ENCODE measurements around the gene STXBP4.
A peak's percentile ranks its signal among the peaks of the same experiment; 100 is the strongest.

Gene STXBP4

GRCh38 chr17:54968262-54968987, at the start of gene STXBP4, which contains the start of gene COX11:
Gene STXBP4, plus strand, starts transcription at chr17:54968765. Its CDS starts 17,455 bp downstream, at chr17:54986220.
Gene COX11, minus strand, starts transcription at chr17:54968654. Its CDS starts 8 bp downstream, at chr17:54968646.
- TF ChIP-seq, protein P1, sequence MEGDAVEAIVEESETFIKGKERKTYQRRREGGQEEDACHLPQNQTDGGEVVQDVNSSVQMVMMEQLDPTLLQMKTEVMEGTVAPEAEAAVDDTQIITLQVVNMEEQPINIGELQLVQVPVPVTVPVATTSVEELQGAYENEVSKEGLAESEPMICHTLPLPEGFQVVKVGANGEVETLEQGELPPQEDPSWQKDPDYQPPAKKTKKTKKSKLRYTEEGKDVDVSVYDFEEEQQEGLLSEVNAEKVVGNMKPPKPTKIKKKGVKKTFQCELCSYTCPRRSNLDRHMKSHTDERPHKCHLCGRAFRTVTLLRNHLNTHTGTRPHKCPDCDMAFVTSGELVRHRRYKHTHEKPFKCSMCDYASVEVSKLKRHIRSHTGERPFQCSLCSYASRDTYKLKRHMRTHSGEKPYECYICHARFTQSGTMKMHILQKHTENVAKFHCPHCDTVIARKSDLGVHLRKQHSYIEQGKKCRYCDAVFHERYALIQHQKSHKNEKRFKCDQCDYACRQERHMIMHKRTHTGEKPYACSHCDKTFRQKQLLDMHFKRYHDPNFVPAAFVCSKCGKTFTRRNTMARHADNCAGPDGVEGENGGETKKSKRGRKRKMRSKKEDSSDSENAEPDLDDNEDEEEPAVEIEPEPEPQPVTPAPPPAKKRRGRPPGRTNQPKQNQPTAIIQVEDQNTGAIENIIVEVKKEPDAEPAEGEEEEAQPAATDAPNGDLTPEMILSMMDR (IDR thresholded peaks at IDR 0.05; ENCODE audit: insufficient read depth, low read depth, low read length, missing control alignments) = no peak
- H3K4me3 ChIP-seq (ENCODE audit: low read depth, low read length) = peak within 1 kb of the TSS; percentile 90
- DNase-seq (ENCODE audit: low read depth) = peak; percentile 98

DNA sequence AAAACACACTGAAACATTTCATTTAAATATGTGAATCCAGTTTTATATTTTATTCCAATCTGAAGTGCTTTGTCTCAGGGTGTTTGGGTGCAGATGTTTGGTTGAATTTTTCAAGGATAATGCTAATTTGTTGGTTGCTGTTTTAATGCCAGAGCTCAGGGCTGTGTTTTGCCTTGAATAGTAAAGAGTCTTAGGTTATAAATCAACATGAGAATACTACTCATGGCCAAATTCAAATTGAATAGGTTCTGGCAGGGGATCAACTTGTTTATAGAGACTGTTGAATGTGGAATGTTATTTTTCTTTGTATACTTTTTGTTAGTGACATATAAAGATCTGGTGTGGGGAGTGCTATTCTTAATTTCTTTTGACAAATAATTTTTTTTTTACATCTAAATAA, 49.1 kb upstream of the STXBP4 start:
- H3K4me3 ChIP-seq (ENCODE audit: low read depth, low read length) = no peak overlapping the region
- TF ChIP-seq, protein P1 (IDR thresholded peaks at IDR 0.05; ENCODE audit: insufficient read depth, low read depth, low read length, missing control alignments) = no peak
- DNase-seq (ENCODE audit: low read depth) = no peak

GRCh38 chr17:54920819-54921218, 47.7 kb upstream of the STXBP4 start:
- peak; percentile 36 for DNase-seq (ENCODE audit: low read depth)
- TF ChIP-seq, protein P1 (IDR thresholded peaks at IDR 0.05; ENCODE audit: insufficient read depth, low read depth, low read length, missing control alignments) = no peak
- H3K4me3 ChIP-seq (ENCODE audit: low read depth, low read length) = no peak overlapping the region

- H3K4me3 ChIP-seq (ENCODE audit: low read depth, low read length) = no peak overlapping the region
- no peak for DNase-seq (ENCODE audit: low read depth)
- TF ChIP-seq, protein P1 (IDR thresholded peaks at IDR 0.05; ENCODE audit: insufficient read depth, low read depth, low read length, missing control alignments) = no peak
These were observed 44.2 kb upstream of the STXBP4 start for GRCh38 chr17:54924405-54924804.

DNA sequence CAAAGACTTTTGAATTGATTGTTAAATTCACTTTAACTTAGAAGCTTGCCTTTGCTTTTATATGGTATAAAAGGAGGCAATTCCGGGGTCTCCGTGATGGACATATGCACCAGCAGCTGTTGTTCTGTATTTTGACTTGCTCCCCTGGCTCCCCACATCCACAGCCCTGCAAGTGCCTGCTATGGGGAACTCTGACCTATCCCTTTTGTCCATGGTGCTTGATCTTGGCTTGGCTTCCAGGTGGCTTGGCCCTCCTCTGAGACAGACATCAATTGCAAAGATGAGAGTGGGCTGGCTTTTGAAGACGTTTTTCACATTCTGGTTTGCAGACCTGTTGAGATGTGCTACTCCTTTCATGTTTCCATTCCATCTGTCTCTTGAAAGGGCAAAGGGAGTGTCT, 41.0 kb upstream of the STXBP4 start:
- DNase-seq (ENCODE audit: low read depth) = no peak
- H3K4me3 ChIP-seq (ENCODE audit: low read depth, low read length) = no peak overlapping the region
- TF ChIP-seq, protein P1 (IDR thresholded peaks at IDR 0.05; ENCODE audit: insufficient read depth, low read depth, low read length, missing control alignments) = no peak

DNA sequence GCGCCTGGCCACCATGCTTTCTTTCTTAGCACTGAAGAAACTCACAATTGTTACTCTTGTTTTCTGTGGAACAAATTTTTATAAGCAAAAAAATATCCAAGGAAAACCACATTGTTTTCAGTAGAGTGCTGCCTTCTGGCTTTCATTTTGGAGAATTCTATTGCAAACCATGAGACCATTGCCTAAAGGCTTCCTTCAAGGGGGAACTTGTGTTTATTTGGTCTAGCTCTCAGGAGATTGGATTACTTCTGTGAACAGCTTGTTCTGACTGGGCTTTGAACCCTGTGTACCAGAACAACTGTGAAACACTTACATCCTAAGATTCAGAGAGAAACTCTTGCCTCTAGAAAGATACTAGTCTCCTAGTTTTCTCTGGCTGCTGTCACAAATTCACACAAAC, 35.9 kb upstream of the STXBP4 start:
- no peak overlapping the region for H3K4me3 ChIP-seq (ENCODE audit: low read depth, low read length)
- TF ChIP-seq, protein P1 (IDR thresholded peaks at IDR 0.05; ENCODE audit: insufficient read depth, low read depth, low read length, missing control alignments) = no peak
- no peak for DNase-seq (ENCODE audit: low read depth)

GRCh38 chr17:54933921-54934320, 34.6 kb upstream of the STXBP4 start:
- TF ChIP-seq, protein P1 (IDR thresholded peaks at IDR 0.05; ENCODE audit: insufficient read depth, low read depth, low read length, missing control alignments) = no peak
- H3K4me3 ChIP-seq (ENCODE audit: low read depth, low read length) = no peak overlapping the region
- DNase-seq (ENCODE audit: low read depth) = no peak
